Measurements from ENCODE around the gene FADS3.

FADS3 gene

GRCh38 chr11:61914471-61915171 is 23.3 kb upstream of the FADS3 start:
- no peak overlapping the region for H3K4me3 ChIP-seq (ENCODE audit: low read depth, low read length)
- no peak for TF ChIP-seq CTCF (IDR thresholded peaks at IDR 0.05; ENCODE audit: low read depth, low read length)
- in situ Hi-C loops (cut with HindIII; ENCODE audit: low sequenced_read_pairs) = no loop called here
- no peak for DNase-seq (ENCODE audit: low read depth, low spot score)

- H3K4me3 ChIP-seq (ENCODE audit: low read depth, low read length) = no peak overlapping the region
- no peak for DNase-seq (ENCODE audit: low read depth, low spot score)
- in situ Hi-C loops (cut with HindIII; ENCODE audit: low sequenced_read_pairs) = no loop called here
- no peak for TF ChIP-seq CTCF (IDR thresholded peaks at IDR 0.05; ENCODE audit: low read depth, low read length)
These were observed 22.5 kb upstream of the FADS3 start for GRCh38 chr11:61913699-61914395.

- no peak overlapping the region for H3K4me3 ChIP-seq (ENCODE audit: low read depth, low read length)
- no peak for DNase-seq (ENCODE audit: low read depth, low spot score)
- no peak for TF ChIP-seq CTCF (IDR thresholded peaks at IDR 0.05; ENCODE audit: low read depth, low read length)
- in situ Hi-C loops (cut with HindIII; ENCODE audit: low sequenced_read_pairs) = no loop called here
These were observed 21.8 kb upstream of the FADS3 start for GRCh38 chr11:61912991-61913698.

- DNase-seq (ENCODE audit: low read depth, low spot score) = no peak
- TF ChIP-seq CTCF (IDR thresholded peaks at IDR 0.05; ENCODE audit: low read depth, low read length) = no peak
- in situ Hi-C loops (cut with HindIII; ENCODE audit: low sequenced_read_pairs) = no loop called here
- no peak overlapping the region for H3K4me3 ChIP-seq (ENCODE audit: low read depth, low read length)
These were observed 21.2 kb upstream of the FADS3 start for GRCh38 chr11:61912530-61912898.

GRCh38 chr11:61911701-61912529 is 20.6 kb upstream of the FADS3 start:
- H3K4me3 ChIP-seq (ENCODE audit: low read depth, low read length) = no peak overlapping the region
- in situ Hi-C loops (cut with HindIII; ENCODE audit: low sequenced_read_pairs) = no loop called here
- TF ChIP-seq CTCF (IDR thresholded peaks at IDR 0.05; ENCODE audit: low read depth, low read length) = no peak
- DNase-seq (ENCODE audit: low read depth, low spot score) = no peak

- H3K4me3 ChIP-seq (ENCODE audit: low read depth, low read length) = no peak overlapping the region
- DNase-seq (ENCODE audit: low read depth, low spot score) = no peak
- in situ Hi-C loops (cut with HindIII; ENCODE audit: low sequenced_read_pairs) = no loop called here
- TF ChIP-seq CTCF (IDR thresholded peaks at IDR 0.05; ENCODE audit: low read depth, low read length) = no peak
These were observed 19.9 kb upstream of the FADS3 start for GRCh38 chr11:61911128-61911700.
